A673 (cell line): ENCODE results near the gene LRCH2. TPM values are rescaled to one million over a fixed set of nuclear protein-coding genes. Genes with fewer than 3 reads are reported as not detected.

ENCODE experiments used
- BruUV-seq: library from RNA; stranded (reverse); fragments of 400-500 nt; replicated peaks from 2 replicates; lab custom pipeline; 2021; lab: Mats Ljungman, UMichigan
- CTCF ChIA-PET: fragments of 300-600 bp; sonication (Branson Sonifier 250); formaldehyde crosslinking; loops from one replicate; lab custom pipeline; 2022; ENCODE audit warnings: antibody characterized with exemption; lab: Charles Lee
- POLR2A ChIA-PET: fragments of 300-600 bp; sonication (Branson Sonifier 250); formaldehyde crosslinking; loops from one replicate; lab custom pipeline; 2022; ENCODE audit warnings: antibody characterized with exemption; ENCODE audit not compliant: low non-redundant PET; lab: Charles Lee
- DNase-seq: peaks from one replicate; pipeline ENCODE4 v3.0.0-alpha.2; 2015; ENCODE audit warnings: low spot score
- H3K27ac ChIP-seq: fragments of 200-600 bp; sonication (generic); 2 replicates; pipeline ENCODE4 v1.5.1; 2016; ENCODE audit warnings: mixed run types, low read depth, mild to moderate bottlenecking, mixed read lengths, antibody characterized with exemption, low read length; ENCODE audit not compliant: poor library complexity, severe bottlenecking
- H3K27me3 ChIP-seq: fragments of 200-600 bp; sonication (generic); replicated peaks from 2 replicates; pipeline ENCODE4 v1.6.1; 2017; ENCODE audit warnings: mixed run types, low read depth, mild to moderate bottlenecking, mixed read lengths, antibody characterized with exemption, low read length; ENCODE audit not compliant: insufficient read depth, poor library complexity
- H3K36me3 ChIP-seq: fragments of 200-600 bp; sonication (generic); 2 replicates; pipeline ENCODE4 v1.6.1; 2016; ENCODE audit warnings: mixed run types, mild to moderate bottlenecking, mixed read lengths, antibody characterized with exemption, low read length; ENCODE audit not compliant: insufficient read depth, poor library complexity, severe bottlenecking
- H3K4me1 ChIP-seq: fragments of 200-600 bp; sonication (generic); 2 replicates; pipeline ENCODE4 v1.6.1; 2017; ENCODE audit warnings: mixed run types, mild to moderate bottlenecking, mixed read lengths, antibody characterized with exemption, low read length; ENCODE audit not compliant: insufficient read depth, poor library complexity, severe bottlenecking
- H3K4me3 ChIP-seq: fragments of 200-600 bp; sonication (generic); 2 replicates; pipeline ENCODE4 v1.5.1; 2016; ENCODE audit warnings: low read depth, mixed run types, mild to moderate bottlenecking, mixed read lengths, low read length; ENCODE audit not compliant: poor library complexity, severe bottlenecking
- H3K9me3 ChIP-seq: fragments of 200-600 bp; sonication (generic); 2 replicates; pipeline ENCODE4 v1.6.1; 2016; ENCODE audit warnings: mixed run types, low read depth, mild to moderate bottlenecking, mixed read lengths, antibody characterized with exemption, low read length; ENCODE audit not compliant: poor library complexity, severe bottlenecking
- CTCF ChIP-seq: fragments of 300-800, 200-600 bp; sonication (generic); conservative IDR thresholded peaks from 2 replicates; pipeline ENCODE4 v1.5.1; 2017; ENCODE audit warnings: low read depth, mild to moderate bottlenecking, antibody characterized with exemption, low read length, moderate library complexity, mixed read lengths
- EZH2 ChIP-seq: fragments of 200-600 bp; sonication (generic); IDR thresholded peaks from 2 replicates; pipeline ENCODE4 v1.6.1; 2017; ENCODE audit warnings: borderline replicate concordance, low read depth, mild to moderate bottlenecking, mixed read lengths, antibody characterized with exemption, low read length; ENCODE audit not compliant: poor library complexity, severe bottlenecking
- intact Hi-C: fragments of 100-400 bp; cut with micrococcal nuclease; formaldehyde crosslinking; loops from one replicate; pipeline ENCODE4 v1.10.0; 2022; ENCODE audit not compliant: unreplicated experiment
- total RNA-seq: library from RNA; stranded (reverse); gene quantifications from 2 replicates; pipeline ENCODE4 v1.2.3, GENCODE V29; 2021

LRCH2 gene
- total RNA-seq, 1 experiment from 2014 or later, result 4.2 TPM

DNA sequence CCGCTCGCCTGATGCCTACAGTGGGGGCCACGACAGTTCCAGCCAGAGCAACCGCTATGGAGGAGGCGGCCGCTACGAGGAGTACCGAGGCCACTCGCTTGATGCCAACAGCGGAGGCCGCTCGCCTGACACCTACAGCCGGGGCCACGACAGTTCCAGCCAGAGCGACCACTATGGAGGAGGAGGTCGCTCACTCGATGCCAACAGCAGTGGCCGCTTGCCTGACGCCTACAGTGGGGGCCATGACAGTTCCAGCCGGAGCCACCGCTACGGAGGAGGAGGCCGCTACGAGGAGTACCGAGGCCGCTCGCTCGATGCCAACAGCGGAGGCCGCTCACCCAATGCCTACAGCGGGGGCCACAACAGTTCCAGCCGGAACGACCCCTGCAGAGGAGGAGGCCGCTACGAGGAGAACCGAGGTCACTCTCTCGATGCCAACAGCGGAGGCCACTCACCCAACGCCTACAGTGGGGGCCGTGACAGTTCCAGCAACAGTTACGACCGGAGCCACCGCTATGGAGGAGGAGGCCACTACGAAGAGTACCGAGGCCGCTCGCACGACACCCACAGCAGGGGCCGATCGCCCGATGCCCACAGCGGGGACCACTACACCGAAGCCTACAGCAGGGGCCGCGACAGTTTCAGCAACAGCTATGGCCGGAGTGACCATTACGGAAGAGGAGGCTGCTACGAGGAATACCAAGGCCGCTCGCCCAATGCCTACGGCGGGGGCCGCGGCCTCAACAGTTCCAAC lies 42.2 kb downstream of the LRCH2 start:
- H3K4me3 ChIP-seq, result no peak overlapping the region
- no TSS peak for BruUV-seq
- POLR2A ChIA-PET, result no interaction called here
- no peak for TF ChIP-seq CTCF
- no peak for TF ChIP-seq EZH2
- no peaks in the 10 kb centered on the region for H3K9me3 ChIP-seq
- H3K4me1 ChIP-seq, result no peaks in the 10 kb centered on the region
- intact Hi-C loops, result no loop called here
- H3K27me3 ChIP-seq, result no peaks in the 10 kb centered on the region
- no peaks in the 10 kb centered on the region for H3K36me3 ChIP-seq
- no peak for DNase-seq
- H3K27ac ChIP-seq, result no peak overlapping the region
- CTCF ChIA-PET, result no interaction called here

GRCh38 chrX:115190636-115191489 lies 43.0 kb downstream of the LRCH2 start:
- no peak overlapping the region for H3K4me3 ChIP-seq
- CTCF ChIA-PET, result no interaction called here
- POLR2A ChIA-PET, result no interaction called here
- H3K27ac ChIP-seq, result no peak overlapping the region
- TF ChIP-seq EZH2 (no peak), CTCF (no peak)
- no peaks in the 10 kb centered on the region for H3K27me3 ChIP-seq
- no peaks in the 10 kb centered on the region for H3K4me1 ChIP-seq
- DNase-seq, result no peak
- no peaks in the 10 kb centered on the region for H3K9me3 ChIP-seq
- intact Hi-C loops, result no loop called here
- H3K36me3 ChIP-seq, result no peaks in the 10 kb centered on the region
- BruUV-seq, result no TSS peak

- no peak for DNase-seq
- POLR2A ChIA-PET, result no interaction called here
- H3K27ac ChIP-seq, result no peak overlapping the region
- H3K4me3 ChIP-seq, result no peak overlapping the region
- no peaks in the 10 kb centered on the region for H3K27me3 ChIP-seq
- CTCF ChIA-PET, result no interaction called here
- no peaks in the 10 kb centered on the region for H3K36me3 ChIP-seq
- no peaks in the 10 kb centered on the region for H3K9me3 ChIP-seq
- no TSS peak for BruUV-seq
- TF ChIP-seq CTCF (no peak), EZH2 (no peak)
- intact Hi-C loops, result no loop called here
- no peaks in the 10 kb centered on the region for H3K4me1 ChIP-seq
Measured at GRCh38 chrX:115189646-115190635, 44.0 kb downstream of the LRCH2 start.
